H9 (cell line): Measurements from ENCODE around the gene RXFP1. TPM values are rescaled to one million over a fixed set of nuclear protein-coding genes. Genes with fewer than 3 reads are reported as not detected.

ENCODE experiments used
- DNase-seq: peaks from one replicate; pipeline ENCODE4 v3.0.0-alpha.2; 2017
- H2AFZ ChIP-seq: one replicate; pipeline ENCODE4 v1.6.1; 2013; ENCODE audit warnings: mild to moderate bottlenecking, low read length, control low read depth, moderate library complexity
- H2AK5ac ChIP-seq: 2 replicates; pipeline ENCODE4 v1.6.1; 2013; ENCODE audit warnings: low read length, control low read depth, mixed read lengths; ENCODE audit not compliant: insufficient read length
- H2BK120ac ChIP-seq: one replicate; pipeline ENCODE4 v1.6.1; 2013; ENCODE audit warnings: low read depth, mild to moderate bottlenecking, low read length, control low read depth, inconsistent platforms; ENCODE audit not compliant: poor library complexity, severe bottlenecking
- H2BK12ac ChIP-seq: 2 replicates; pipeline ENCODE4 v1.6.1; 2013; ENCODE audit warnings: low read length, control low read depth, mixed read lengths, low read depth; ENCODE audit not compliant: insufficient read length
- H2BK15ac ChIP-seq: 2 replicates; pipeline ENCODE4 v1.6.1; 2013; ENCODE audit warnings: low read depth, low read length, control low read depth
- H2BK20ac ChIP-seq: one replicate; pipeline ENCODE4 v1.6.1; 2013; ENCODE audit warnings: low read depth, mild to moderate bottlenecking, low read length, control low read depth, inconsistent platforms; ENCODE audit not compliant: poor library complexity, severe bottlenecking
- H2BK5ac ChIP-seq: 2 replicates; pipeline ENCODE4 v1.6.1; 2013; ENCODE audit warnings: low read length, control low read depth, mixed read lengths; ENCODE audit not compliant: insufficient read length
- H3K14ac ChIP-seq: 2 replicates; pipeline ENCODE4 v1.6.1; 2013; ENCODE audit warnings: low read length, control low read depth; ENCODE audit not compliant: insufficient read depth
- H3K18ac ChIP-seq: 2 replicates; pipeline ENCODE4 v1.6.1; 2013; ENCODE audit warnings: low read depth, mild to moderate bottlenecking, mixed read lengths, low read length, control low read depth; ENCODE audit not compliant: insufficient read length
- H3K23ac ChIP-seq: 2 replicates; pipeline ENCODE4 v1.6.1; 2013; ENCODE audit warnings: low read length, control low read depth, mixed read lengths, low read depth; ENCODE audit not compliant: insufficient read length
- H3K23me2 ChIP-seq: 2 replicates; pipeline ENCODE4 v1.6.1; 2013; ENCODE audit warnings: low read depth, mild to moderate bottlenecking, mixed read lengths, low read length, control low read depth; ENCODE audit not compliant: insufficient read length, poor library complexity, severe bottlenecking
- H3K27ac ChIP-seq: 2 replicates; pipeline ENCODE4 v1.5.1; 2013; ENCODE audit warnings: low read length, control low read depth, mixed read lengths, low read depth; ENCODE audit not compliant: insufficient read length
- H3K27me3 ChIP-seq: 2 replicates; pipeline ENCODE4 v1.6.1; 2013; ENCODE audit warnings: low read length, control low read depth, inconsistent platforms; ENCODE audit not compliant: insufficient read depth
- H3K4ac ChIP-seq: 2 replicates; pipeline ENCODE4 v1.6.1; 2013; ENCODE audit warnings: low read depth, mild to moderate bottlenecking, control low read depth, inconsistent platforms, low read length, moderate library complexity
- H3K4me1 ChIP-seq: 2 replicates; pipeline ENCODE4 v1.6.1; 2013; ENCODE audit warnings: low read length, control low read depth, inconsistent platforms; ENCODE audit not compliant: insufficient read depth
- H3K4me2 ChIP-seq: 2 replicates; pipeline ENCODE4 v1.6.1; 2013; ENCODE audit warnings: low read length, control low read depth, mixed read lengths; ENCODE audit not compliant: insufficient read length, insufficient read depth
- H3K56ac ChIP-seq: 2 replicates; pipeline ENCODE4 v1.6.1; 2013; ENCODE audit warnings: low read depth, mild to moderate bottlenecking, mixed read lengths, low read length, control low read depth; ENCODE audit not compliant: insufficient read length
- H3K79me1 ChIP-seq: 2 replicates; pipeline ENCODE4 v1.6.1; 2013; ENCODE audit warnings: low read depth, mild to moderate bottlenecking, moderate library complexity, low read length, control low read depth, inconsistent platforms; ENCODE audit not compliant: insufficient read depth, poor library complexity, severe bottlenecking
- H3K79me2 ChIP-seq: 2 replicates; pipeline ENCODE4 v1.6.1; 2013; ENCODE audit warnings: low read length, control low read depth, inconsistent platforms; ENCODE audit not compliant: insufficient read depth
- H3K9ac ChIP-seq: 2 replicates; pipeline ENCODE4 v1.6.1; 2013; ENCODE audit warnings: low read length, control low read depth, mixed read lengths; ENCODE audit not compliant: insufficient read length; ENCODE audit errors: extremely low read depth
- H3K9me3 ChIP-seq: one replicate; pipeline ENCODE4 v1.6.1; 2013; ENCODE audit warnings: low read depth, low read length, inconsistent platforms; ENCODE audit not compliant: control insufficient read depth
- H3T11ph ChIP-seq: one replicate; pipeline ENCODE4 v1.6.1; 2013; ENCODE audit warnings: mild to moderate bottlenecking, low read length, control low read depth, inconsistent platforms
- H4K20me1 ChIP-seq: one replicate; pipeline ENCODE4 v1.6.1; 2013; ENCODE audit not compliant: control insufficient read depth, insufficient read length, insufficient read depth
- H4K5ac ChIP-seq: 2 replicates; pipeline ENCODE4 v1.6.1; 2013; ENCODE audit warnings: low read depth, mild to moderate bottlenecking, mixed read lengths, low read length, control low read depth; ENCODE audit not compliant: insufficient read length
- H4K8ac ChIP-seq: replicated peaks from 2 replicates; pipeline ENCODE4 v1.6.1; 2013; ENCODE audit warnings: low read length, control low read depth, mixed read lengths, low read depth; ENCODE audit not compliant: insufficient read length
- H4K91ac ChIP-seq: 2 replicates; pipeline ENCODE4 v1.6.1; 2013; ENCODE audit warnings: low read depth, mild to moderate bottlenecking, moderate library complexity, mixed read lengths, low read length, control low read depth; ENCODE audit not compliant: insufficient read length
- H3K27ac Mint-ChIP-seq, 3 experiments: 2 replicates in 2 of 3; 3 replicates in 1 of 3; pipeline ENCODE4 v1.8.0; 2020 to 2021; ENCODE audit warnings: mixed read lengths in 3 of 3, mild to moderate bottlenecking in 1 of 3, moderate library complexity in 1 of 3
- H3K27me3 Mint-ChIP-seq: 2 replicates; pipeline ENCODE4 v1.8.0; 2021; ENCODE audit warnings: low read depth, mild to moderate bottlenecking, moderate library complexity, mixed read lengths
- H3K36me3 Mint-ChIP-seq, 3 experiments: 2 replicates in 2 of 3; 3 replicates in 1 of 3; pipeline ENCODE4 v1.8.0; 2020 to 2021; ENCODE audit warnings: low read depth in 3 of 3, mixed read lengths in 3 of 3; ENCODE audit not compliant: insufficient read depth in 1 of 3
- H3K4me1 Mint-ChIP-seq, 2 experiments: 2 replicates each; pipeline ENCODE4 v1.8.0; 2020; ENCODE audit warnings: mixed read lengths in 2 of 2
- H3K4me3 Mint-ChIP-seq, 2 experiments: 2 replicates in 1 of 2; 3 replicates in 1 of 2; pipeline ENCODE4 v1.8.0; 2020 to 2021; ENCODE audit warnings: mild to moderate bottlenecking in 2 of 2, mixed read lengths in 2 of 2, moderate library complexity in 1 of 2
- H3K9me3 Mint-ChIP-seq, 2 experiments: 2 replicates in 1 of 2; 3 replicates in 1 of 2; pipeline ENCODE4 v1.8.0; 2020; ENCODE audit warnings: mild to moderate bottlenecking in 2 of 2, mixed read lengths in 2 of 2, moderate library complexity in 1 of 2
- WGBS: extraction: QIAGEN DNeasy Blood & Tissue Kit; methylation state at CpG from one replicate; pipeline ENCODE4 v1.1.7; 2013; ENCODE audit warnings: missing lambda C conversion rate, low lambda C conversion rate, mixed read lengths; ENCODE audit not compliant: insufficient read length; ENCODE audit errors: extremely low coverage; 5-methylcytosine and 5-hydroxymethylcytosine counted together
- total RNA-seq: library from RNA; stranded (reverse); gene quantifications from 2 replicates; pipeline ENCODE4 v1.2.1, GENCODE V29; 2021
- TF ChIP-seq, protein P1 (sequence below): fragments of 200-600 bp; sonication (generic); conservative IDR thresholded peaks from 3 replicates; pipeline ENCODE4 v1.8.0; 2021; ENCODE audit warnings: antibody characterized with exemption, mild to moderate bottlenecking

Gene RXFP1
- total RNA-seq, 1 experiment from 2014 or later, result 0.17 TPM

- H3K79me1 ChIP-seq, result no peaks in the 10 kb centered on the region
- H2BK15ac ChIP-seq, result no peak overlapping the region
- no peaks in the 10 kb centered on the region for H3K23me2 ChIP-seq
- H3K23ac ChIP-seq, result no peak overlapping the region
- no peaks in the 10 kb centered on the region for H3K4me1 ChIP-seq
- H3K4me2 ChIP-seq, result no peak overlapping the region
- Mint-ChIP-seq H3K27ac (no peak overlapping the region), H3K4me1 (no peaks in the 10 kb centered on the region), H3K27me3 (no peaks in the 10 kb centered on the region), H3K4me3 (no peak overlapping the region), H3K36me3 (no peaks in the 10 kb centered on the region), H3K9me3 (no peaks in the 10 kb centered on the region)
- no peak overlapping the region for H4K91ac ChIP-seq
- H3K9me3 ChIP-seq, result no peaks in the 10 kb centered on the region
- DNase-seq, result no peak
- H3K4ac ChIP-seq, result no peak overlapping the region
- H3K18ac ChIP-seq, result no peak overlapping the region
- no peaks in the 10 kb centered on the region for H4K20me1 ChIP-seq
- no peak overlapping the region for H3K9ac ChIP-seq
- no peak overlapping the region for H2BK12ac ChIP-seq
- TF ChIP-seq, protein P1, sequence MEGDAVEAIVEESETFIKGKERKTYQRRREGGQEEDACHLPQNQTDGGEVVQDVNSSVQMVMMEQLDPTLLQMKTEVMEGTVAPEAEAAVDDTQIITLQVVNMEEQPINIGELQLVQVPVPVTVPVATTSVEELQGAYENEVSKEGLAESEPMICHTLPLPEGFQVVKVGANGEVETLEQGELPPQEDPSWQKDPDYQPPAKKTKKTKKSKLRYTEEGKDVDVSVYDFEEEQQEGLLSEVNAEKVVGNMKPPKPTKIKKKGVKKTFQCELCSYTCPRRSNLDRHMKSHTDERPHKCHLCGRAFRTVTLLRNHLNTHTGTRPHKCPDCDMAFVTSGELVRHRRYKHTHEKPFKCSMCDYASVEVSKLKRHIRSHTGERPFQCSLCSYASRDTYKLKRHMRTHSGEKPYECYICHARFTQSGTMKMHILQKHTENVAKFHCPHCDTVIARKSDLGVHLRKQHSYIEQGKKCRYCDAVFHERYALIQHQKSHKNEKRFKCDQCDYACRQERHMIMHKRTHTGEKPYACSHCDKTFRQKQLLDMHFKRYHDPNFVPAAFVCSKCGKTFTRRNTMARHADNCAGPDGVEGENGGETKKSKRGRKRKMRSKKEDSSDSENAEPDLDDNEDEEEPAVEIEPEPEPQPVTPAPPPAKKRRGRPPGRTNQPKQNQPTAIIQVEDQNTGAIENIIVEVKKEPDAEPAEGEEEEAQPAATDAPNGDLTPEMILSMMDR, result no peak
- H2BK120ac ChIP-seq, result no peak overlapping the region
- no CpG with 5 or more reads among the region's 1 CpG for WGBS
- no peak overlapping the region for H4K5ac ChIP-seq
- no peaks in the 10 kb centered on the region for H3K27me3 ChIP-seq
- no peak overlapping the region for H3K56ac ChIP-seq
- no peak overlapping the region for H3K27ac ChIP-seq
- no peak overlapping the region for H3T11ph ChIP-seq
- no peak overlapping the region for H2AK5ac ChIP-seq
- no peaks in the 10 kb centered on the region for H3K79me2 ChIP-seq
- H3K14ac ChIP-seq, result no peak overlapping the region
- H4K8ac ChIP-seq, result no peak overlapping the region
- H2BK5ac ChIP-seq, result no peak overlapping the region
- no peak overlapping the region for H2AFZ ChIP-seq
- no peak overlapping the region for H2BK20ac ChIP-seq
Observed at GRCh38 chr4:158636619-158637018, 114.9 kb downstream of the RXFP1 start.
